ENCODE measurements around the gene NR1D1. TPM values are rescaled to one million over a fixed set of nuclear protein-coding genes. Genes with fewer than 3 reads are reported as not detected.

Gene NR1D1
- total and polyA plus RNA-seq, 2 of the 13 experiments (the other 11 are each of a cell fraction or from before 2014, with no cell fraction given): 2.1 to 2.7 TPM

GRCh38 chr17:40122999-40123810 is 22.8 kb upstream of the NR1D1 start (continued):
- no peak for TF ChIP-seq MTA3 (CRISPR knock-in tag; IDR thresholded peaks at IDR 0.05)
- TF ChIP-seq, protein P1, sequence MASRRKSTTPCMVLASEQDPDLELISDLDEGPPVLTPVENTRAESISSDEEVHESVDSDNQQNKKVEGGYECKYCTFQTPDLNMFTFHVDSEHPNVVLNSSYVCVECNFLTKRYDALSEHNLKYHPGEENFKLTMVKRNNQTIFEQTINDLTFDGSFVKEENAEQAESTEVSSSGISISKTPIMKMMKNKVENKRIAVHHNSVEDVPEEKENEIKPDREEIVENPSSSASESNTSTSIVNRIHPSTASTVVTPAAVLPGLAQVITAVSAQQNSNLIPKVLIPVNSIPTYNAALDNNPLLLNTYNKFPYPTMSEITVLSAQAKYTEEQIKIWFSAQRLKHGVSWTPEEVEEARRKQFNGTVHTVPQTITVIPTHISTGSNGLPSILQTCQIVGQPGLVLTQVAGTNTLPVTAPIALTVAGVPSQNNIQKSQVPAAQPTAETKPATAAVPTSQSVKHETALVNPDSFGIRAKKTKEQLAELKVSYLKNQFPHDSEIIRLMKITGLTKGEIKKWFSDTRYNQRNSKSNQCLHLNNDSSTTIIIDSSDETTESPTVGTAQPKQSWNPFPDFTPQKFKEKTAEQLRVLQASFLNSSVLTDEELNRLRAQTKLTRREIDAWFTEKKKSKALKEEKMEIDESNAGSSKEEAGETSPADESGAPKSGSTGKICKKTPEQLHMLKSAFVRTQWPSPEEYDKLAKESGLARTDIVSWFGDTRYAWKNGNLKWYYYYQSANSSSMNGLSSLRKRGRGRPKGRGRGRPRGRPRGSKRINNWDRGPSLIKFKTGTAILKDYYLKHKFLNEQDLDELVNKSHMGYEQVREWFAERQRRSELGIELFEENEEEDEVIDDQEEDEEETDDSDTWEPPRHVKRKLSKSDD (CRISPR knock-in tag; IDR thresholded peaks at IDR 0.05; ENCODE audit: low read depth): peak; percentile 6; the same call in 1 of the 2 replicates
- TF ChIP-seq ZHX2 (IDR thresholded peaks at IDR 0.05; ENCODE audit: low read depth): no peak
- no peak for TF ChIP-seq ZHX2 (CRISPR knock-in tag; IDR thresholded peaks at IDR 0.05; ENCODE audit: borderline replicate concordance)
- TF ChIP-seq POGZ (CRISPR knock-in tag; IDR thresholded peaks at IDR 0.05): no peak
- TF ChIP-seq ZBTB14 (CRISPR knock-in tag; IDR thresholded peaks at IDR 0.05): no peak
- no peak for TF ChIP-seq SYNCRIP (IDR thresholded peaks at IDR 0.05; ENCODE audit: insufficient read depth, low read depth, low read length)
- no peak for TF ChIP-seq ZMAT3 (CRISPR knock-in tag; conservative IDR thresholded peaks at IDR 0.05)
- peak; percentile 78 for TF ChIP-seq HNF4G (IDR thresholded peaks at IDR 0.05; ENCODE audit: borderline replicate concordance, low read depth, low read length)
- TF ChIP-seq HNF4G (CRISPR knock-in tag; IDR thresholded peaks at IDR 0.05; ENCODE audit: borderline replicate concordance, low read depth): no peak; the same call in 1 of the 2 replicates
- TF ChIP-seq NFIB (CRISPR knock-in tag; IDR thresholded peaks at IDR 0.05; ENCODE audit: borderline replicate concordance): no peak
- TF ChIP-seq ZFP90 (CRISPR knock-in tag; IDR thresholded peaks at IDR 0.05; ENCODE audit: borderline replicate concordance): no peak
- TF ChIP-seq, protein P2, sequence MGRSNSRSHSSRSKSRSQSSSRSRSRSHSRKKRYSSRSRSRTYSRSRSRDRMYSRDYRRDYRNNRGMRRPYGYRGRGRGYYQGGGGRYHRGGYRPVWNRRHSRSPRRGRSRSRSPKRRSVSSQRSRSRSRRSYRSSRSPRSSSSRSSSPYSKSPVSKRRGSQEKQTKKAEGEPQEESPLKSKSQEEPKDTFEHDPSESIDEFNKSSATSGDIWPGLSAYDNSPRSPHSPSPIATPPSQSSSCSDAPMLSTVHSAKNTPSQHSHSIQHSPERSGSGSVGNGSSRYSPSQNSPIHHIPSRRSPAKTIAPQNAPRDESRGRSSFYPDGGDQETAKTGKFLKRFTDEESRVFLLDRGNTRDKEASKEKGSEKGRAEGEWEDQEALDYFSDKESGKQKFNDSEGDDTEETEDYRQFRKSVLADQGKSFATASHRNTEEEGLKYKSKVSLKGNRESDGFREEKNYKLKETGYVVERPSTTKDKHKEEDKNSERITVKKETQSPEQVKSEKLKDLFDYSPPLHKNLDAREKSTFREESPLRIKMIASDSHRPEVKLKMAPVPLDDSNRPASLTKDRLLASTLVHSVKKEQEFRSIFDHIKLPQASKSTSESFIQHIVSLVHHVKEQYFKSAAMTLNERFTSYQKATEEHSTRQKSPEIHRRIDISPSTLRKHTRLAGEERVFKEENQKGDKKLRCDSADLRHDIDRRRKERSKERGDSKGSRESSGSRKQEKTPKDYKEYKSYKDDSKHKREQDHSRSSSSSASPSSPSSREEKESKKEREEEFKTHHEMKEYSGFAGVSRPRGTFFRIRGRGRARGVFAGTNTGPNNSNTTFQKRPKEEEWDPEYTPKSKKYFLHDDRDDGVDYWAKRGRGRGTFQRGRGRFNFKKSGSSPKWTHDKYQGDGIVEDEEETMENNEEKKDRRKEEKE (IDR thresholded peaks at IDR 0.05): no peak
- TF ChIP-seq ZNF256 (CRISPR knock-in tag; conservative IDR thresholded peaks at IDR 0.05): no peak
